Neural progenitor cell (in vitro differentiated cells): ENCODE results near the gene ULK4. TPM values are rescaled to one million over a fixed set of nuclear protein-coding genes. Genes with fewer than 3 reads are reported as not detected.

Experiments used
- DNase-seq: peaks from one replicate; pipeline ENCODE4 v3.0.0-alpha.2; 2016; ENCODE audit warnings: low spot score
- H2AFZ ChIP-seq: fragments of 200-600 bp; sonication (generic); replicated peaks from 2 replicates; pipeline ENCODE4 v1.6.1; 2016; ENCODE audit warnings: antibody characterized with exemption
- H3F3A ChIP-seq: fragments of 200-600 bp; sonication (generic); 2 replicates; pipeline ENCODE4 v1.6.1; 2016; ENCODE audit warnings: antibody characterized with exemption, low read depth
- H3K27ac ChIP-seq: fragments of 200-600 bp; sonication (generic); 2 replicates; pipeline ENCODE4 v1.5.1; 2016; ENCODE audit warnings: mild to moderate bottlenecking
- H3K27me3 ChIP-seq: fragments of 200-600 bp; sonication (generic); 2 replicates; pipeline ENCODE4 v1.6.1; 2016; ENCODE audit warnings: mild to moderate bottlenecking, moderate library complexity
- H3K36me3 ChIP-seq: fragments of 200-600 bp; sonication (generic); 2 replicates; pipeline ENCODE4 v1.5.1; 2016
- H3K4me1 ChIP-seq: fragments of 200-600 bp; sonication (generic); 2 replicates; pipeline ENCODE4 v1.6.1; 2016; ENCODE audit warnings: mixed run types
- H3K4me2 ChIP-seq: fragments of 200-600 bp; sonication (generic); 2 replicates; pipeline ENCODE4 v1.6.1; 2016
- H3K4me3 ChIP-seq: fragments of 200-600 bp; sonication (generic); 2 replicates; pipeline ENCODE4 v1.5.1; 2016
- H3K79me2 ChIP-seq: fragments of 200-600 bp; sonication (generic); 2 replicates; pipeline ENCODE4 v1.6.1; 2016; ENCODE audit warnings: low read depth
- H3K9ac ChIP-seq: fragments of 200-600 bp; sonication (generic); 2 replicates; pipeline ENCODE4 v1.6.1; 2016
- H3K9me3 ChIP-seq: fragments of 200-600 bp; sonication (generic); 2 replicates; pipeline ENCODE4 v1.5.1; 2016; ENCODE audit warnings: low read depth
- H4K20me1 ChIP-seq: fragments of 200-600 bp; sonication (generic); 2 replicates; pipeline ENCODE4 v1.6.1; 2016; ENCODE audit warnings: low read depth
- H3K27ac Mint-ChIP-seq: 3 replicates; pipeline ENCODE4 v1.8.0; 2021; ENCODE audit warnings: mixed read lengths
- H3K27me3 Mint-ChIP-seq: 2 replicates; pipeline ENCODE4 v1.8.0; 2022; ENCODE audit warnings: low read depth, mild to moderate bottlenecking, inconsistent platforms, moderate library complexity, mixed read lengths; ENCODE audit not compliant: insufficient read depth
- H3K36me3 Mint-ChIP-seq: 3 replicates; pipeline ENCODE4 v1.8.0; 2021; ENCODE audit warnings: mixed read lengths
- H3K4me1 Mint-ChIP-seq: 3 replicates; pipeline ENCODE4 v1.8.0; 2021; ENCODE audit warnings: mixed read lengths
- H3K4me3 Mint-ChIP-seq: 3 replicates; pipeline ENCODE4 v1.8.0; 2021; ENCODE audit warnings: mild to moderate bottlenecking, moderate library complexity, mixed read lengths
- H3K9me3 Mint-ChIP-seq: 3 replicates; pipeline ENCODE4 v1.8.0; 2020; ENCODE audit warnings: mixed read lengths
- CTCF ChIP-seq: fragments of 200-600 bp; sonication (generic); IDR thresholded peaks from 2 replicates; pipeline ENCODE4 v1.5.1; 2017; ENCODE audit warnings: antibody characterized with exemption, mild to moderate bottlenecking
- EZH2 ChIP-seq: fragments of 200-600 bp; sonication (generic); IDR thresholded peaks from 2 replicates; pipeline ENCODE4 v1.6.1; 2017; ENCODE audit warnings: antibody characterized with exemption, mild to moderate bottlenecking, moderate library complexity
- EZH2phosphoT487 ChIP-seq: fragments of 200-600 bp; sonication (generic); IDR thresholded peaks from 2 replicates; pipeline ENCODE4 v1.6.1; 2017; ENCODE audit warnings: antibody characterized with exemption
- total RNA-seq: library from RNA; depleted of rRNA; stranded (reverse); fragments of >200 nt; gene quantifications from 2 replicates; pipeline ENCODE4 v1.2.3, GENCODE V29; 2015; ENCODE audit warnings: low replicate concordance

Gene ULK4
- total RNA-seq, 1 donor from 2014 or later: 33.0 TPM

GRCh38 chr3:41940393-41940792, 21.5 kb downstream of the ULK4 start:
- Histone ChIP-seq H3K36me3 (no peaks in the 10 kb centered on the region), H3K27me3 (no peaks in the 10 kb centered on the region), H4K20me1 (no peaks in the 10 kb centered on the region), H3F3A (no peaks in the 10 kb centered on the region), H2AFZ (no peak overlapping the region), H3K9me3 (no peaks in the 10 kb centered on the region), H3K4me1 (no peaks in the 10 kb centered on the region), H3K9ac (no peak overlapping the region), H3K4me2 (no peak overlapping the region), H3K79me2 (no peaks in the 10 kb centered on the region), H3K4me3 (no peak overlapping the region), H3K27ac (no peak overlapping the region)
- TF ChIP-seq CTCF (no peak), EZH2 (no peak), EZH2phosphoT487 (no peak)
- Mint-ChIP-seq H3K27me3 (peaks cover 2% of the 10 kb centered on the region), H3K27ac (no peak overlapping the region), H3K4me1 (peaks cover 2% of the 10 kb centered on the region), H3K9me3 (peaks cover 5% of the 10 kb centered on the region), H3K4me3 (no peak overlapping the region), H3K36me3 (peaks cover 4% of the 10 kb centered on the region)
- no peak for DNase-seq

GRCh38 chr3:41936384-41936783, 25.5 kb downstream of the ULK4 start:
- no peak overlapping the region for H3K4me2 ChIP-seq
- H3K4me1 Mint-ChIP-seq: no peaks in the 10 kb centered on the region
- H4K20me1 ChIP-seq: no peaks in the 10 kb centered on the region
- no peaks in the 10 kb centered on the region for H3F3A ChIP-seq
- H3K9me3 ChIP-seq: no peaks in the 10 kb centered on the region
- no peaks in the 10 kb centered on the region for H3K27me3 Mint-ChIP-seq
- no peaks in the 10 kb centered on the region for H3K36me3 ChIP-seq
- no peak overlapping the region for H3K9ac ChIP-seq
- TF ChIP-seq EZH2phosphoT487 (no peak), EZH2 (no peak), CTCF (no peak)
- H3K4me3 ChIP-seq: no peak overlapping the region
- no peaks in the 10 kb centered on the region for H3K4me1 ChIP-seq
- H3K79me2 ChIP-seq: no peaks in the 10 kb centered on the region
- no peak overlapping the region for H3K4me3 Mint-ChIP-seq
- DNase-seq: no peak
- peaks cover 6% of the 10 kb centered on the region for H3K36me3 Mint-ChIP-seq
- H2AFZ ChIP-seq: no peak overlapping the region
- H3K27ac Mint-ChIP-seq: no peak overlapping the region
- H3K27ac ChIP-seq: no peak overlapping the region
- H3K9me3 Mint-ChIP-seq: peaks cover 5% of the 10 kb centered on the region
- no peaks in the 10 kb centered on the region for H3K27me3 ChIP-seq

GRCh38 chr3:41933154-41933676, 28.7 kb downstream of the ULK4 start:
- Histone ChIP-seq H3K9ac (no peak overlapping the region), H3K36me3 (no peaks in the 10 kb centered on the region), H3K27me3 (no peaks in the 10 kb centered on the region), H3F3A (no peaks in the 10 kb centered on the region), H3K27ac (no peak overlapping the region), H3K4me3 (no peak overlapping the region), H3K4me2 (no peak overlapping the region), H4K20me1 (no peaks in the 10 kb centered on the region), H3K9me3 (no peaks in the 10 kb centered on the region), H3K4me1 (no peaks in the 10 kb centered on the region), H2AFZ (no peak overlapping the region), H3K79me2 (no peaks in the 10 kb centered on the region)
- Mint-ChIP-seq H3K27me3 (no peaks in the 10 kb centered on the region), H3K4me3 (no peak overlapping the region), H3K27ac (no peak overlapping the region), H3K36me3 (peaks cover 22% of the 10 kb centered on the region), H3K9me3 (peaks cover 10% of the 10 kb centered on the region), H3K4me1 (no peaks in the 10 kb centered on the region)
- no peak for DNase-seq
- no peak for TF ChIP-seq EZH2
- TF ChIP-seq CTCF: no peak
- no peak for TF ChIP-seq EZH2phosphoT487
